DMS114 treated with DMSO at 0.1 percent for 48 hours (cell line): ENCODE data around the gene DENND1B.
"Not testable (repeated sequence)": the region's sequence is repeated elsewhere in the genome, so short reads cannot be mapped to it uniquely, and the experiment has no call there.

Experiments used
- DNase-seq: peaks from one replicate; lab custom pipeline; 2025; ENCODE audit not compliant: unreplicated experiment; lab: John Stamatoyannopoulos, UW

The DENND1B gene

DNA sequence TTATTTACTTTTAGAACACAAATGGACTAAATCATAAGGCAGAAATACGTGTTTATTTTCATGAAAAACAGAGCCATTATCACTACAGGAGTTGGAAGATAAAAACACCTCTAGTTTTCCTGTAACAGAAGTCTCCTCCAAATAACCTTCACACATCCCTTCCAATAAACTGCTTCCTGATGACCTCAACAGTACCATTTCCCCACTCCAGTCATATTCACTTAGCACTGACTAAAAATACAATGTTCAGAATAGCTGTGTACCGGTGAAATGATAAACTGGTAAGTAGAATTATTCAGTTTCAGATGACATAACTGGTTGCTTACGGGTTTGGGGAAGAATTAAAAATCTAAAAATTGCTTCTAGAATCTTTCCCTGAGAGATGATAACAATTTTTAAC lies 137.9 kb downstream of the DENND1B start:
- DNase-seq = no peak

GRCh38 chr1:197633447-197634078 lies 141.7 kb downstream of the DENND1B start:
- DNase-seq = no peak

DNA sequence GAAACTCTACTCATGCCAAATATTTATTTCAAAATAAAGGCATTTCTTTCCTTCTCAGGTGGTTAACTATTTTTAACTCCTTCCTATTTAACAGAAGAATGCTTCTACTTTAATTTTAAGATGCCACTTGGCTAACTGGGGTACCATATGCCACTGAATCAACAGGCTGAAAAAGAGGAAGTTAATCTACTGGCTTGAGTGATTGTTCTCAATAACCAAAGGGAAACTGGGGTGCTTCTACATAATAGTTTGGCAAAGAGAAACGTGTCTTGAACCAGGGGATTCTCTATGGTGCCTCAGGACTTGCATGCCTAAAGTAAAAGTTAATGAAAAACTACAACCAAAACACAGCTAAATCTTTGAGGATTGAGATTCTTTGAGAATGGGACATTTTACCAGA lies 142.6 kb downstream of the DENND1B start:
- DNase-seq = no peak

- DNase-seq = no peak
Measured at GRCh38 chr1:197632005-197632404, 143.3 kb downstream of the DENND1B start.

- no peak for DNase-seq
Measured at GRCh38 chr1:197622371-197622770, 152.9 kb downstream of the DENND1B start.

DNA sequence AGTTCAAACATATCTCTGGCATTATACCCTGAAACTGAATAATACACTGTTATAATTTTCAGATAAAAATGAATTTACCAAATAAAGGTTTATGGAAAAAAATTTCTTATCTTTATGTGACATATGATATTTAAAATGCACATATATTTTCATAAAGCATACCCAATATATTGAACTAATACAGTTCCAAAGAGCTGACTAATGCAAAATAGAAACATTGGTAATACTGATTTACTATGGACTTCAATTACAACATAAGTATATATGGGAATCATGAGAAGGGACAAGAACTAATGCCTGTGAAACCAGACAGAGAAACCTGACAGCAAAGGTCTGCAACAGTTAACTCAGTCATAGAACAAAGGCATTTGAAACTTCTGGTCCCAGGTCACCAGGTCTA lies 153.5 kb downstream of the DENND1B start:
- no peak for DNase-seq

- no peak for DNase-seq
Measured at GRCh38 chr1:197620714-197621163, 154.5 kb downstream of the DENND1B start.

- peak; percentile 8 for DNase-seq
Measured at GRCh38 chr1:197619008-197619640, 156.2 kb downstream of the DENND1B start.

DNA sequence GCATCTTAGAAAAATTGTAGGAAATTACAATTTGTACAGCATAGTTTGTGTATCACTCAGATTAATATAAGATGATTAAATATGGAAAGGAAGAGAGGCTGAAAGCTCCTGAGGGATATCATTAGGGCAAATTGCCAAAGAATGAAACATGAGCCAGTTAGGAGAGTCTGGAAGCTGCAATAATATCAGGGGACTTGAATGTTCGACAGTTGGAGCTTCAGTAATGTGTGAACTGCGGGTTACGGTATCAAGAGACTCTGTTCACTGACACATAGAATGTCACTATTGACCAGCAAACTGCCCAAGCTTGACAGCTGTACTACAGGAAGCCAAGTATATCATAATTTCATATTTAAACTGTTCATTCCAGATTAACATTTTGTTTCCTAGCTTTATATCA lies 157.2 kb downstream of the DENND1B start:
- DNase-seq = no peak

GRCh38 chr1:197615693-197616011 lies 159.6 kb downstream of the DENND1B start:
- DNase-seq = no peak

- peak; percentile 20 for DNase-seq
Measured at GRCh38 chr1:197614916-197615692, 160.2 kb downstream of the DENND1B start.

DNA sequence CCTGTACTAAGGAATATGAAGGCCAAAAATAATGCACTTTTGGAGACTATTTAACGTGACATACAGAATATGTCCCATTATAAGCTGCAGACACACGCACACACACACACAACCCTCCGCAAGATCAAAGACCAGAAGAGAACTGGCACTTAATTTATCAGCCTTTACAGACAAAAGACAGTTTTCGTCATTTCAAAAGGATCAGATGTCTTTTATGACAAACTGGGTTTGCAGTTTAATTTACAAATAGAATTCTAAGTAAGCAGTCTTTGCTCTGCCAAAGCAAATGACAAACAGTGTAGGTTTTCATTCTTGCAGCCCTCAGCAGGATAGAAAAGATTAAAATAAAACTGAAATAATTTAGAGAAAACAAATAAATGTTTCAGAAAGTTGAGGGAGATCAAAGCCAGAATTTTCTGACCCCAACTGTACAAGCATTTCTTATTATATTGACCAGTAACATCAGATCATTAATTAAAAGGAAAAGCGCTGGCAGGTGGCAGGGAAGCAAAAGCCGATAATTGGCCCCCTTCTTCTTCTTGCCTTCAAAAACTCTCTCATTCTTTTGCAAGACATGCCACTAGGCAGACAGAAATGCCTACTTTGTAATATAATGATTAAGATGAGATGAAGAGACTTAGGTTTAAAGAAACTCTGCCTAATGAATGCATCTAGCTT lies 169.0 kb downstream of the DENND1B start:
- no peak for DNase-seq

DNA sequence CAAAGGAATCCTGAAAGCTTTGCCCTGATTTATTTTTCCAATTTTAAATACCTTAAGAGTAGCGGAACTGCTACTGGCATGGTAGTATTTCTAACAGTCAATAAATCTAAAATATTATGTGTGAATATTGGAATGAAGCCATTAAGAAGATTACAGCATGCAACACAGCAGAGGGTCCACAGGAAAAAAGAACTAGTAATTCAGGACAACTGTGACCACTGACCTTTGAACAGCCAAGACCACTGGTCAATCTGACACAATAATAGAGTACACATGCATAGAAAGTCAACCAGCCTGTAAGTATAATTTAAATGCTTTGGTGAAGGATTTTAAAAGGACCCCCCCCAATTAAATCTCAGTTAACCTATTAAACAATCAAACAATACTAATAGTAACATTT lies 171.0 kb downstream of the DENND1B start:
- no peak for DNase-seq

DNA sequence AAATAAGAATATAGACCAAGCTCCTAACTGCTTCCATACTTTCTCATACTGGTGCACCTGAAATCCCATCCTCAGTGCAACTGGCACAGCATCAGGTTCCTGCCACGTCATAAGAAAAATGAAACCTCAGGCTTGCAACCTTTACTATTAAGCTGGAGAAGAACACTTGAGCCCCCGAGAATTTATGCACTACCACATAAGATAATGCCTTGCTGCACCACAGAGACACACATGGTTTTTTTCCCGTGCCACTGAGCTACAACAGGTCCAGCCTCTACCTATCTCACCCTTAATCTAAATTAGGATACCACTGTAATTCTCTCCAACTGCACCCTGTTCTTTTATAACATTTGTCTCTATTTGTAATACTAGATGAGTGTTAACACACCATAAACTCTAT lies 174.5 kb downstream of the DENND1B start:
- DNase-seq = no peak

DNA sequence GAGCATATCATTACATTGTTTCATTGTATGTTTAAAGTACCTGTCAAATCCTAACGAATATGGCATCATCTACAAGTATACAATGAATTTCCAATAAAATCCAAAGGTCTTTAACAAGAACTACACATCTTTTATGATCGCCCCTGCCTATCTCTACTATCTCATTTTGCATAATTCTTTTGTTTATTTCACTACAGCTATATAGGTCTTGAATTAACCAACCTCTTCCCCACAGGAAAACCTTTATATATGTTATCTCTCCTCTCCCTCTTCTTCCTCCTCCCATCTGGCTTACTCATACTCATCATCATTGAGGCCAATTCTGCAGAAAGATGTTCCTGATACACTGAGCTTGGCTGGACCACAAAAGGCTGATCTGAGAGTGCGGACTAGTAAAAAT lies 175.5 kb downstream of the DENND1B start:
- DNase-seq = no peak

DNA sequence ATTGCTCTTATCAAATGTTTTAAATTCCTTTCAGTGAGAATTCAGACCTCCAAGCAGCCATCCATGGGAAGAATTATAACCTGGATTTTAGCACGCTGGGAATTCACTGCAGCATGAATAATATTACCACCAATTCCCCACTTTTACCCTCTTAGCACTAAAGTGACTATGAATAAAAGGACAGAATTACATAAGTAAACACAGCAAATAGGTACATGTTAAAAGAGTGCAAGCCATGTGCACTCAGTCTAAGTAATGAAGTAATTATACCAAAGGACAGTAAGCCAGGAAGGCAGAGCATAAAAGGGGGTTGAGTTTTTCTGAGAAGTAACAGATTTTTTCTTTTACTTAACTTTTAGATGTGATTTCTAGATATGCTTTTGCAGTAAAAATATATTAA lies 176.3 kb downstream of the DENND1B start:
- DNase-seq = no peak

DNA sequence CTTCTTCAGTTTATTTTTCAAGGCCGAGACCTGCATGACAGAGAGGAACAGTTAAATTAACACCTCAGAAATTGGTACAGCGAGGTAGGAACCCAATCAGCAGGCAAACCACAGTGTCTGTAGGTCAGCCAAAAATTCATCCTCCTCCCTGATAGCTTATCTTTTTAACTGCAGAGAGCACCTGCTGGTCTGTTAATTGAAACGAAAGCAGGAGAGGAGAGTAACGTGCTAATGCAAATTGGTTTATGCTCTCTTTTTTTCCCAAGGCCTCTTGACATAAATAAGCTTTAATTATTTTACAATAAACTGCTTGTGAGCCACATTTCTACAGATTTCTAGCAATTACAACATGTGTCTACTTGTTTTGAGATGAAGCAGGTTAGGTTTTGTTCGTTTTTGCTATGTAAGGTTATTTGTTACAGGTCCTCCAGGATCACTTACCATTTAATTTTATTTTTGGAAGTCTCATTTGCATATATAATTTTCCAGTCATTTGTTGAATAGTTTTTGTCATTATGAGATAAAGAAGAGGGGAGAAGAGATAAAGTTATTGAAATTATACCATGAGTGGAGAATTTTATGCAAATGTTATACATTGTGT lies 179.9 kb downstream of the DENND1B start:
- no peak for DNase-seq

DNA sequence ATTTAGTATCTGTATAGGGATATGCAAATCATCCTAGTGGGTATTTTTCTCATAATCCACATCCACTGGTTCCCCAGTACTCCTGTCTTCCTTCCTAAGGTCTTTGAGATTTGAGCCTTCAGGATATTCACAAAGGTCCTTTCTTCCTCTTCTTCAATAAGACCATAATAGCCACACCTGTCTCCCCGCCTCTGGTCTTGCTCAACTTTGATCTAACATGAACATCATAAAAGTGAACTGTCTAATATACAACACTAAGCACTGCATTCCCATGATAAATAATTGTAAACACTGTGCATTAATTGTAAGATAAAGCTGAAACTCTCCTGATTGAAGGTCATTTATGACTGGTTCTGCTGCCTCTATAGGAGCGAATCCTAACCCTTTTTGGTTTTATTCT lies 184.6 kb downstream of the DENND1B start:
- DNase-seq = no peak

DNA sequence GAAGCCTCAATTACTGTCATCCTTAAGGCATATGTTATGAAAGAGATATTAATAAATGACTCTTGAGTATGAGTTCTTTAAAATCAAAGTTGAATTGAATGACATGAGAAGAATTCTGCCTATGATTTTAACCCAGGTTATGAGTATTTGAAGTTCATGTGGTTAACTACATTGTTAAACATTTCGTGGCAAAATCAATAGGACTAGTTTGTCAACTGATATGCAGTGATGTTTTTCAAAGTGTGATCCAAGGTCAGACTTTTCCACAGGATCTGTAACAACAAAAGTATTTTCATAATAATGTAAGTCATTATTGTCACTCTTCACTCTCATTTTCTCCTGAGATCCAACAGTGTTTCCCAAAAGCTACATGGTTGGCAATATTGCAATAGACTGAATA lies 189.5 kb downstream of the DENND1B start:
- no peak for DNase-seq

- no peak for DNase-seq
Measured at GRCh38 chr1:197577580-197577979, 197.7 kb downstream of the DENND1B start.

GRCh38 chr1:197575531-197575930 lies 199.7 kb downstream of the DENND1B start:
- not testable (repeated sequence) for DNase-seq
